ENCODE measurements around the gene APP.

The APP gene

DNA sequence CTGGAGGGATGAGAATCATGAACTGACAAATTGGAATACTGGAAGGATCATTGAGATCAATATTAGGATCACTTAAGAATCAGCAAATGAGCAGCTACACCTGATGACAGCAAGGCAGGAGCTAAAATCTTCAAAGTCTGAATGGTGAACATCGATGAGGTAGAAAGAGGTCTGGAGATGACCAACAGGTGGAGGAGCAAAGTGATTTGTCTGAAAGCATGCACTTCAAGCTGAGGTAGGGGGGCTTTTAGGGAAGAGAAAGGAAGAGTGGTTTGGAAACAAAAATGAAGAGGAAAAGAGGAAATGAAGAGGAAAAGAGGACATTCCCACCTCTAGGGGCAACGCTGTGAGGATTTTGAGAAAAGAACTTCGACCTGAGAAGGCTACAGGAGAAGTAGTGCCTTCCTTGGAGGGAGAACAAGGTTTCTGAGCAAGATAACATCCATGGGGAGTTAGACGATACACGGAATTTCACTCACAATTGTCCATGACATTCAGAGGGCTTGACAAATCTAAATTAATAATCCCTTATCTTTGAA is 79.0 kb downstream of the APP start:
- no peaks in the 10 kb centered on the region for H4K20me1 ChIP-seq (ENCODE audit: low read depth, low read length)

DNA sequence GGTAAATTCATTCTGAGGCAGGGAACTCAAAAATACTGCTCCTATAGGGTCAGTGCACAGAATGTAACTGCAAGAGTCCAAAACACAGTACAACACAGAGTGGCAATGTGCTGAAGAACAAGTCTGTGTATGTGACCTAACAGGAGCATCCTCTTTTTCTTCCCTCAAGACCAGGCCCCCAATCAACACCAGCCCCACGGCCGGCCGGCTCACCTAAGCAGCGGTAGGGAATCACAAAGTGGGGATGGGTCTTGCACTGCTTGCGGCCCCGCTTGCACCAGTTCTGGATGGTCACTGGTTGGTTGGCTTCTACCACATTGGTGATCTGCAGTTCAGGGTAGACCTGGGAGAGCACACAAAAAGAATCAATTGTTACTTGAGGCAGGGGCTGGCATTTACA is 80.8 kb downstream of the APP start:
- Histone ChIP-seq H3F3A (ENCODE audit: insufficient read depth) (no peaks in the 10 kb centered on the region), H4K20me1 (ENCODE audit: low read depth, low read length) (no peaks in the 10 kb centered on the region), H3K79me2 (ENCODE audit: insufficient read depth, low read length) (no peaks in the 10 kb centered on the region), H3K9me2 (replicated peaks; ENCODE audit: insufficient read depth, low read length) (no peaks in the 10 kb centered on the region), H3K9me3 (ENCODE audit: insufficient read depth, low read length) (no peaks in the 10 kb centered on the region), H3K4me2 (ENCODE audit: low read depth, low read length, poor library complexity, severe bottlenecking) (no peak overlapping the region), H3K27me3 (ENCODE audit: low read length) (no peaks in the 10 kb centered on the region), H3K27ac (ENCODE audit: low read depth, low read length) (no peak overlapping the region), H2AFZ (ENCODE audit: low read depth, low read length, severe bottlenecking) (no peak overlapping the region), H3K4me3 (ENCODE audit: insufficient read depth, low read length, poor library complexity, severe bottlenecking) (no peak overlapping the region), H3K9ac (ENCODE audit: low read length) (no peak overlapping the region), H3K36me3 (ENCODE audit: low read length) (no peaks in the 10 kb centered on the region)
- no peak for TF ChIP-seq EZH2phosphoT487 (conservative IDR thresholded peaks at IDR 0.05; ENCODE audit: low read length)
- TF ChIP-seq, protein P1, sequence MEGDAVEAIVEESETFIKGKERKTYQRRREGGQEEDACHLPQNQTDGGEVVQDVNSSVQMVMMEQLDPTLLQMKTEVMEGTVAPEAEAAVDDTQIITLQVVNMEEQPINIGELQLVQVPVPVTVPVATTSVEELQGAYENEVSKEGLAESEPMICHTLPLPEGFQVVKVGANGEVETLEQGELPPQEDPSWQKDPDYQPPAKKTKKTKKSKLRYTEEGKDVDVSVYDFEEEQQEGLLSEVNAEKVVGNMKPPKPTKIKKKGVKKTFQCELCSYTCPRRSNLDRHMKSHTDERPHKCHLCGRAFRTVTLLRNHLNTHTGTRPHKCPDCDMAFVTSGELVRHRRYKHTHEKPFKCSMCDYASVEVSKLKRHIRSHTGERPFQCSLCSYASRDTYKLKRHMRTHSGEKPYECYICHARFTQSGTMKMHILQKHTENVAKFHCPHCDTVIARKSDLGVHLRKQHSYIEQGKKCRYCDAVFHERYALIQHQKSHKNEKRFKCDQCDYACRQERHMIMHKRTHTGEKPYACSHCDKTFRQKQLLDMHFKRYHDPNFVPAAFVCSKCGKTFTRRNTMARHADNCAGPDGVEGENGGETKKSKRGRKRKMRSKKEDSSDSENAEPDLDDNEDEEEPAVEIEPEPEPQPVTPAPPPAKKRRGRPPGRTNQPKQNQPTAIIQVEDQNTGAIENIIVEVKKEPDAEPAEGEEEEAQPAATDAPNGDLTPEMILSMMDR (IDR thresholded peaks at IDR 0.05; ENCODE audit: insufficient read depth, low read length, poor library complexity, severe bottlenecking): no peak

More for the DNA sequence above, 79.0 kb downstream of the APP start:
- Histone ChIP-seq H3K9me3 (ENCODE audit: insufficient read depth, low read length) (no peaks in the 10 kb centered on the region), H3K4me3 (ENCODE audit: insufficient read depth, low read length, poor library complexity, severe bottlenecking) (no peak overlapping the region), H2AFZ (ENCODE audit: low read depth, low read length, severe bottlenecking) (no peak overlapping the region), H3K79me2 (ENCODE audit: insufficient read depth, low read length) (no peaks in the 10 kb centered on the region), H3F3A (ENCODE audit: insufficient read depth) (no peaks in the 10 kb centered on the region), H3K9me2 (replicated peaks; ENCODE audit: insufficient read depth, low read length) (no peaks in the 10 kb centered on the region), H3K4me2 (ENCODE audit: low read depth, low read length, poor library complexity, severe bottlenecking) (no peak overlapping the region), H3K27ac (ENCODE audit: low read depth, low read length) (no peak overlapping the region), H3K27me3 (ENCODE audit: low read length) (no peaks in the 10 kb centered on the region), H3K36me3 (ENCODE audit: low read length) (no peaks in the 10 kb centered on the region), H3K9ac (ENCODE audit: low read length) (no peak overlapping the region)
- no peak for TF ChIP-seq EZH2phosphoT487 (conservative IDR thresholded peaks at IDR 0.05; ENCODE audit: low read length)
- TF ChIP-seq, protein P1 (IDR thresholded peaks at IDR 0.05; ENCODE audit: insufficient read depth, low read length, poor library complexity, severe bottlenecking): no peak

DNA sequence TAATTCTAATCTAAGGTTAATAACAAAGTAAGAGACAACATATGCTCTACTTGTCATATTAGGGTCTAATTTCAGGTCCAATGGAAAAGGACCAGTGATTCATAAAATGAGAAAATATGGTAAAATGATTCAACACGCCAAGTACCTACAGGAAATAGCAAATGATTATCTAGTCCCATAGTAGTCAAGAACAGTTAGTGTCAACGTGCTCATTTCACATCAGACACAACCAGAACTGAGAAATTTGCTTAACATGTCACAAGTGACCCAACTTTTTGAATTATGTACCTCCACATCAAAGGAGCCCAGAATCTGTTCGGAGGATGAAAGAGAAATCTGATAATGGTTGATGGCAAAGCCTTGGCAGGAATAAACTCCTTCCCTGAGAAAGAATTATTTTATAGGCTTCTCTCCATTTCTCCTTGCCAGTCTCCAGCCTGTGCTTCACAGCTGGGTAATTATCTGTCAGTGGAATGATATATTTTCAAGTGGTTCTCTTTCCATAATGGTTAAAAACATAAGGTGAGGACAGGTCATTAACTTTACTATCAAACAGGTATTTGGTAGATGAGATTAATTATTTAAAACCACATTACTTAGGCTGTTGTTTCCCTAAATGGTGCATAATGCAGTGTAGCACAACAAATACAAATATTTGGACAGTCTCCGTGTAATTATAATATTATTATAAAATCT is 83.2 kb downstream of the APP start:
- no peaks in the 10 kb centered on the region for H3K79me2 ChIP-seq (ENCODE audit: insufficient read depth, low read length)
- no peak overlapping the region for H3K27ac ChIP-seq (ENCODE audit: low read depth, low read length)
- H3F3A ChIP-seq (ENCODE audit: insufficient read depth): no peaks in the 10 kb centered on the region
- H3K9me2 ChIP-seq (replicated peaks; ENCODE audit: insufficient read depth, low read length): no peaks in the 10 kb centered on the region
- no peak overlapping the region for H2AFZ ChIP-seq (ENCODE audit: low read depth, low read length, severe bottlenecking)
- no peaks in the 10 kb centered on the region for H3K9me3 ChIP-seq (ENCODE audit: insufficient read depth, low read length)
- H4K20me1 ChIP-seq (ENCODE audit: low read depth, low read length): no peaks in the 10 kb centered on the region
- H3K9ac ChIP-seq (ENCODE audit: low read length): no peak overlapping the region
- TF ChIP-seq, protein P1 (IDR thresholded peaks at IDR 0.05; ENCODE audit: insufficient read depth, low read length, poor library complexity, severe bottlenecking): no peak
- TF ChIP-seq EZH2phosphoT487 (conservative IDR thresholded peaks at IDR 0.05; ENCODE audit: low read length): no peak
- no peak overlapping the region for H3K4me2 ChIP-seq (ENCODE audit: low read depth, low read length, poor library complexity, severe bottlenecking)
- no peaks in the 10 kb centered on the region for H3K36me3 ChIP-seq (ENCODE audit: low read length)
- H3K4me3 ChIP-seq (ENCODE audit: insufficient read depth, low read length, poor library complexity, severe bottlenecking): no peak overlapping the region
- no peaks in the 10 kb centered on the region for H3K27me3 ChIP-seq (ENCODE audit: low read length)
